Adrenal gland (tissue), 12 donors: ENCODE results near the gene MAN1A1. TPM values are rescaled to one million over a fixed set of nuclear protein-coding genes. Genes with fewer than 3 reads are reported as not detected.
"Not testable (repeated sequence)": the region's sequence is repeated elsewhere in the genome, so short reads cannot be mapped to it uniquely, and the experiment has no call there.

Source experiments
- DNase-seq, 7 donors: peaks; one replicate each; pipeline ENCODE4 v3.0.0-alpha.2; 2019 to 2020
- H3K27ac ChIP-seq, 5 donors: fragments of 200-600 bp; sonication (generic) in 4 of 5; 1 replicate in 3 of 5; 2 replicates in 2 of 5; pipeline versions ENCODE4 v1.5.1 to v1.8.0; 2016 to 2020; ENCODE audit warnings: mild to moderate bottlenecking in 1 of 5
- H3K27me3 ChIP-seq: fragments of 200-600 bp; 2 replicates; pipeline ENCODE4 v1.8.0; 2021
- H3K36me3 ChIP-seq, 2 donors: fragments of 200-600 bp; replicated peaks in 1 of 2; 1 replicate in 1 of 2; 2 replicates in 1 of 2; pipeline versions ENCODE4 v1.5.1 to v1.8.0; 2018 to 2022
- H3K4me1 ChIP-seq, 2 donors: fragments of 200-600 bp; replicated peaks in 1 of 2; 1 replicate in 1 of 2; 2 replicates in 1 of 2; pipeline versions ENCODE4 v1.5.1 to v1.8.0; 2018 to 2021
- H3K4me3 ChIP-seq, 4 donors: fragments of 200-600 bp; sonication (generic) in 3 of 4; one replicate each; pipeline ENCODE4 v1.5.1; 2016 to 2018
- H3K9me3 ChIP-seq, 3 donors: fragments of 200-600 bp; sonication (generic) in 1 of 3; replicated peaks in 1 of 3; 1 replicate in 2 of 3; 2 replicates in 1 of 3; pipeline versions ENCODE4 v1.5.1 to v1.8.0; 2016 to 2021
- POLR2A ChIP-seq, 2 donors: fragments of 450-650 bp; IDR thresholded peaks; one replicate each; pipeline ENCODE4 v1.6.1; 2017; ENCODE audit warnings: antibody characterized with exemption in 2 of 2, mild to moderate bottlenecking in 2 of 2, moderate library complexity in 1 of 2
- WGBS, 4 donors: extraction: QIAGEN DNeasy Blood & Tissue Kit in 2 of 4; methylation state at CpG; one replicate each; pipeline versions ENCODE4 v1.1.5 to v1.1.7; 2013 to 2017; 5-methylcytosine and 5-hydroxymethylcytosine counted together
- intact Hi-C, 2 donors: fragments of 100-400 bp; cut with DNase I; formaldehyde crosslinking; loops; one replicate each; pipeline versions ENCODE4 v1.14.1 to v1.15.0; 2022 to 2023
- polyA plus RNA-seq, 3 donors: library from polyadenylated mRNA; stranded (reverse); fragments of 200-250 nt in 2 of 3; fragments of 350-450 nt in 1 of 3; fragmentation: Illumina TruSeq in 1 of 3; extraction: RNeasy Lipid Tissue Mini Kit (QIAGEN cat#74804) in 1 of 3; gene quantifications; one replicate each; pipeline ENCODE4 v1.2.3, GENCODE V29; 2013 to 2014
- total RNA-seq, 9 donors: library from RNA; depleted of rRNA in 4 of 9; stranded (reverse); fragments of >200 nt in 4 of 9; fragments of 120-200 nt in 1 of 9; fragmentation: NEBNext Ultra II Directional in 1 of 9; extraction: Animal tissue kit (Norgen Biotek cat#: 25700) in 1 of 9; gene quantifications; one replicate each; pipeline versions ENCODE4 v1.1.0 to v1.2.4, GENCODE V29; 2013 to 2023
- TF ChIP-seq, protein P1 (sequence below), 6 experiments: fragments of 450-650 bp in 4 of 6; fragments of 200-600 bp in 2 of 6; sonication (generic) in 1 of 6; IDR thresholded peaks; 1 replicate in 5 of 6; 2 replicates in 1 of 6; pipeline versions ENCODE4 v1.5.1 to v1.8.0; 2016 to 2021; ENCODE audit warnings: antibody characterized with exemption in 6 of 6, mild to moderate bottlenecking in 2 of 6, moderate library complexity in 1 of 6
- donor health status: healthy with polysubstance abuse.
- donor health status: Bipolar disorder and iron deficiency.
- donor health status: DM: yes; HTN: yes; CAD: no.
- donor health status: DM: no; HTN: no; CAD: no.
- donor health status: DM: no; HTN: no; CAD: no.
- donor health status: DM: yes; HTN: yes; CAD: no.

MAN1A1 gene
- total and polyA plus RNA-seq, 12 donors, result 11.1 to 178 (median 108) TPM

DNA sequence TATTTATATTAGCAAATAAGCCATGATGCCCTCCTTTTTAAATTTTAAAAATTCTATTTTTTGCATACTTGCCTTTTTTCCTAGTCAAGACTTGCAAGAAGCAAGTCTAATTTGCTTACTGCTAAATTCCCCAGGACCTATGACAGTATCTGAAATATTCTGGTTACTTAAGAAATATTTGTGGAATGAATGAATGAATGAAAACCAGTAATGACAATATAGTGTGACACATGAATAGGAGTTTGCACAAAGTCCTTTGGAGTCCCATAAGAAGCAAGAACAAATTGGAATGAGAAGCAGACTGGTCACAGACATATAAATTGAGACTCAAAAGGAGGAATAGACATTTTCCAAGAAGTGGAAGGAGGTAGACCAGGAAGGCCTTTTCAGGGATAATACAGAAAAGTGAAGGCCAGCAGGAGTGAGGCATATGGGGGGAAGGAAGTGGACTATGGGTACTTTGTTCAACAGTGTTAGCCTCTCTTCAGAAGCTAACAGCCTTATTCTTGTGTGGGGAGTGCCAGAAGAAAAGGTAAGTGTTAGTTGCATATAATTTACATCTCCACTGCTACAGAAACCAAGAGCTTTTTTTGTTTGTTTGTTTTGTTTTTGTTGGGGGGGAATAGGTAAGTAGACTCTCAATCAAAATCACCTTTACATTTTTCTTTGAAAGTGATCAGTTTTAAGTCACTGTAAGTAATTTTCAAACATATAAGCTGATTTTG, 177.5 kb downstream of the MAN1A1 start:
- Histone ChIP-seq H3K4me1 (peaks cover 0 to 24% of the 10 kb centered on the region in 2 donors), H3K27ac (no peak overlapping the region), H3K27me3 (no peaks in the 10 kb centered on the region), H3K9me3 (no peaks in the 10 kb centered on the region), H3K36me3 (no peaks in the 10 kb centered on the region), H3K4me3 (no peak overlapping the region)
- no peak for DNase-seq
- TF ChIP-seq, protein P1, sequence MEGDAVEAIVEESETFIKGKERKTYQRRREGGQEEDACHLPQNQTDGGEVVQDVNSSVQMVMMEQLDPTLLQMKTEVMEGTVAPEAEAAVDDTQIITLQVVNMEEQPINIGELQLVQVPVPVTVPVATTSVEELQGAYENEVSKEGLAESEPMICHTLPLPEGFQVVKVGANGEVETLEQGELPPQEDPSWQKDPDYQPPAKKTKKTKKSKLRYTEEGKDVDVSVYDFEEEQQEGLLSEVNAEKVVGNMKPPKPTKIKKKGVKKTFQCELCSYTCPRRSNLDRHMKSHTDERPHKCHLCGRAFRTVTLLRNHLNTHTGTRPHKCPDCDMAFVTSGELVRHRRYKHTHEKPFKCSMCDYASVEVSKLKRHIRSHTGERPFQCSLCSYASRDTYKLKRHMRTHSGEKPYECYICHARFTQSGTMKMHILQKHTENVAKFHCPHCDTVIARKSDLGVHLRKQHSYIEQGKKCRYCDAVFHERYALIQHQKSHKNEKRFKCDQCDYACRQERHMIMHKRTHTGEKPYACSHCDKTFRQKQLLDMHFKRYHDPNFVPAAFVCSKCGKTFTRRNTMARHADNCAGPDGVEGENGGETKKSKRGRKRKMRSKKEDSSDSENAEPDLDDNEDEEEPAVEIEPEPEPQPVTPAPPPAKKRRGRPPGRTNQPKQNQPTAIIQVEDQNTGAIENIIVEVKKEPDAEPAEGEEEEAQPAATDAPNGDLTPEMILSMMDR (IDR thresholded peaks at IDR 0.05), result no peak
- TF ChIP-seq POLR2A (IDR thresholded peaks at IDR 0.05), result no peak
- intact Hi-C loops, result no loop called here

DNA sequence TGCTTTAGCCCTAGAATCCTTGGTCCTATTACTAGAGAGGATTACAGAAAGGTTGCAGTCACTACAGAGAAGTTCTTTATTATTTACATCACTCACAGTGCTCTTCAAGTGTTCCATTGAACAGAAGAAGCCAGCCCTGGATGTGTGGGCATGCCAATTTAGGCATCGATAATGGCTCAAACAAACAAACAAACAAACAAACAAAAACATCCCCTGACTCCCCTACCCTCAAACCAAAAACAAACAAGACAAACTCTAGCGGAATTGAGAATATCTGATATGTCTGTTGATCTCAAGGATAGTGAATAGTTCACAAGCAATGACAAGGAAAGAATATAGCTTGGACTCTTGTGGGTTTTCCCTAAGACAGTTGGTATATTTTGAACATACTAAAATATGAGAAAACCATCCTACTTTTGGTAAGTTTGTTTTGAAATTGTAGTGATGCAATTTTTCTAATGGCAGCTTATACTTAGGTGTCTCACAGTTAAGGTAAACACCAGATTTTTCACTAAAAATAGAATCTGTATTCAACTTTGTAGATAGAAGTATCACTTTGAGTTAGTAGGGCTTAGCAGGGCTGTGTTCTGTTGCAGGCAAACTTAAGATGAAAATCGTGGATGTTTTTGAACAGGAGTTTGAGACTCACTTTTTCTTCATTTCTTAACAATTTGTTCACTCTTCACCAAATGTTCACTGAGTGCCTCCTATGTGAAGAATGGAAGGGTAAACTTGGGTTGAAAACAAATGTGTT, 178.3 kb downstream of the MAN1A1 start:
- WGBS, 4 donors, result 65 to 70% (median 68%) methylated on average over 3 of the region's 3 CpGs
- H3K27me3 ChIP-seq, result no peaks in the 10 kb centered on the region
- intact Hi-C loops, result no loop called here
- no peak overlapping the region for H3K4me3 ChIP-seq
- no peaks in the 10 kb centered on the region for H3K36me3 ChIP-seq
- DNase-seq, result no peak
- TF ChIP-seq POLR2A (IDR thresholded peaks at IDR 0.05), result no peak
- TF ChIP-seq, protein P1 (IDR thresholded peaks at IDR 0.05), result no peak
- H3K27ac ChIP-seq, result peak overlapping the region in 1 of 5 donors; percentile 39
- H3K9me3 ChIP-seq, result no peaks in the 10 kb centered on the region
- peaks cover 0 to 24% of the 10 kb centered on the region in 2 donors for H3K4me1 ChIP-seq

DNA sequence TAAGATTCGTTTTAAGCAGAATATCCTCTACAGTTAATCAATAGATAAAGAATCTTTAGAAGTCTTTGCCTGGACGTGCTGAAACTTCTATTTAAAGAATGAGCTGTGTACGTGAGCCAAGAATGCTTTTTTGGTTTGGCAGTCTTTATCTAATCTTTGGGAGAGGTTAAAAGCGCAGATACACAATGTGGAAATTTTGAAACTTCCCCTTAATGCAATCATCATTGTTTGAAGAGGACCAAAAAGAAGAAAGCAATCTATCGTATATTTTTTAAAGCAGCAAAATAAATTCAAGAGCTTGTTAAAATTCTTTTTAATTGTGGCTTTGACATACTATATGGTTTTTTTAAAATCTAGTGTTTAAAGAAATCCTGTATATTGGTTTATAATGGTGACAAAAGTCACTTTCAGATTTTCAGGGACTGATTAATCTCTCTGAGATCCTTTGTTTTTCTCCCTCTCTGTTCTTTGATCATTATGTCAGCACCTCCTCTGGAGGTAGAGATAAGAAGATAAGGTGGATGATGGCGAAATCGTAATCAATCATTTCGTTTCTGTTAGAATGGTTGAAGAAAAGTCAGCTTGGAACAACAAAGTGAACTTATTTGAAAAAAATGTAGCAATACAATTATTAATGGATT, 179.0 kb downstream of the MAN1A1 start:
- peak overlapping the region in 1 of 5 donors; percentile 39 for H3K27ac ChIP-seq
- TF ChIP-seq, protein P1 (IDR thresholded peaks at IDR 0.05), result no peak
- H3K4me1 ChIP-seq, result peaks cover 0 to 24% of the 10 kb centered on the region in 2 donors
- peak overlapping the region in 1 of 4 donors; percentile 37 for H3K4me3 ChIP-seq
- H3K9me3 ChIP-seq, result no peaks in the 10 kb centered on the region
- intact Hi-C loops, result no loop called here
- H3K36me3 ChIP-seq, result no peaks in the 10 kb centered on the region
- 20 to 25% (median 22%) methylated on average over 8 of the region's 8 CpGs for WGBS, 4 donors
- no peaks in the 10 kb centered on the region for H3K27me3 ChIP-seq
- no peak for DNase-seq

DNA sequence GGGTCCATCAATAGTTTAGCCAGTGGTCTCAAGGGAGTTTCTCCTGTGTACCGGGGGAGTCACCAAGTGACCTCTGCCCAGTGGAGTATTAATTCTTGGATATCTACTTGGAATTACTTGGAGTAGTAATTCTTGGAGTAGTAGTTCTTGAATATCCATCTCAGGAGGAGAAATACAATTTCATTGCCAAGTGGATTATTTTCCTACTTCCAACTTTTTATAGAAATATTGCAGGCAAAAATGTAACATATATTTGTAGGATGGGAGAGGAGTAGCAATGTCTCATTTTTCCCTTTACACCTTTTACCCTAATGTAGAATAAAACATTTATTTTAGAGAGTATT, 179.5 kb downstream of the MAN1A1 start:
- Histone ChIP-seq H3K4me1 (peaks cover 0 to 24% of the 10 kb centered on the region in 2 donors), H3K27me3 (no peaks in the 10 kb centered on the region), H3K36me3 (no peaks in the 10 kb centered on the region), H3K4me3 (no peak overlapping the region), H3K9me3 (no peaks in the 10 kb centered on the region), H3K27ac (peak overlapping the region in 1 of 5 donors; percentile 39)
- intact Hi-C loops, result no loop called here
- 60 to 72% (median 66%) methylated on average over 1 of the region's 1 CpG for WGBS, 4 donors
- DNase-seq, result no peak
- TF ChIP-seq, protein P1 (IDR thresholded peaks at IDR 0.05), result no peak
- TF ChIP-seq POLR2A (IDR thresholded peaks at IDR 0.05), result no peak

DNA sequence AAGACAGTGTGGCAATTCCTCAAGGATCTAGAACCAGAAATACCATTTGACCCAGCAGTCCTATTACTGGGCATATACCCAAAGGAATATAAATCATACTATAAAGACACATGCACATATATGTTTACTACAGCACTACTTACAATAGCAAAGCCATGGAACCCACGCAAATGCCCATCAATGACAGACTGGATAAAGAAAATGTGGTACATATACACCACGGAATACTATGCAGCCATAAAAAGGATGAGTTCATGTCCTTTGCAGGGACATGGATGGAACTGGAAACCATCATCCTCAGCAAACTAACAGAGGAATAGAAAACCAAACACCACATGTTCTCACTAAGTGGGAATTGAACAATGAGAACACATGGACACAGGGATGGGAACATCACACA, 180.2 kb downstream of the MAN1A1 start:
- H3K4me1 ChIP-seq, result peaks cover 0 to 24% of the 10 kb centered on the region in 2 donors
- intact Hi-C loops, H3K9me3 ChIP-seq, DNase-seq, H3K27ac ChIP-seq, H3K4me3 ChIP-seq, H3K36me3 ChIP-seq, H3K27me3 ChIP-seq: not testable (repeated sequence)
- 93 to 100% (median 96%) methylated on average over 2 of the region's 2 CpGs for WGBS, 4 donors
